ENCODE measurements around the gene MTARC1. TPM values are rescaled to one million over a fixed set of nuclear protein-coding genes. Genes with fewer than 3 reads are reported as not detected.

MTARC1 gene
- total RNA-seq, 1 donor from 2014 or later = 28.3 TPM

DNA sequence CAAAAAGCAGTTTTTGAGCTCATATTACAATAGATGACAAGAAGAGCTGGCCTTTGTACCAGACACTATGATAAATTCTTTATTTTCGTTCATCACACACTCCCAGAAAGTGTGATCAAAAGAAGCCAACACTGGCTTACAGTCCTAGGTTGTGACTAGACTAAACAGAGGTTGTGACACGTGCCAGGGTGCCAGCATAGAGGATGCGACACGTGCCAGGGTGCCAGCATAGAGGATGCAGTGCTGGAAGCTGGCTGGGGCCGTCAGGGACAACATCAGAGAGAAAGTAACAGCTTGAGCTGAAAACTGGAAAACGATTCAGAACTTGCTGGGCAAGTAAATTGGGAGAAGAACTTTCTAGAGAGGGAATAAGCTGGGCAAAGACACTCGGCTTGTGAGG lies 2.2 kb downstream of the MTARC1 start:
- H3K9me3 Mint-ChIP-seq = peaks cover 3% of the 10 kb centered on the region
- H3K4me3 Mint-ChIP-seq = peak overlapping the region; percentile 70
- H3K36me3 Mint-ChIP-seq (ENCODE audit: low read depth) = peaks cover 8% of the 10 kb centered on the region
- no peak for DNase-seq (ENCODE audit: low read depth, low spot score)
- H3K27ac Mint-ChIP-seq (ENCODE audit: unreplicated experiment) = no peak overlapping the region
- TF ChIP-seq, protein P1, sequence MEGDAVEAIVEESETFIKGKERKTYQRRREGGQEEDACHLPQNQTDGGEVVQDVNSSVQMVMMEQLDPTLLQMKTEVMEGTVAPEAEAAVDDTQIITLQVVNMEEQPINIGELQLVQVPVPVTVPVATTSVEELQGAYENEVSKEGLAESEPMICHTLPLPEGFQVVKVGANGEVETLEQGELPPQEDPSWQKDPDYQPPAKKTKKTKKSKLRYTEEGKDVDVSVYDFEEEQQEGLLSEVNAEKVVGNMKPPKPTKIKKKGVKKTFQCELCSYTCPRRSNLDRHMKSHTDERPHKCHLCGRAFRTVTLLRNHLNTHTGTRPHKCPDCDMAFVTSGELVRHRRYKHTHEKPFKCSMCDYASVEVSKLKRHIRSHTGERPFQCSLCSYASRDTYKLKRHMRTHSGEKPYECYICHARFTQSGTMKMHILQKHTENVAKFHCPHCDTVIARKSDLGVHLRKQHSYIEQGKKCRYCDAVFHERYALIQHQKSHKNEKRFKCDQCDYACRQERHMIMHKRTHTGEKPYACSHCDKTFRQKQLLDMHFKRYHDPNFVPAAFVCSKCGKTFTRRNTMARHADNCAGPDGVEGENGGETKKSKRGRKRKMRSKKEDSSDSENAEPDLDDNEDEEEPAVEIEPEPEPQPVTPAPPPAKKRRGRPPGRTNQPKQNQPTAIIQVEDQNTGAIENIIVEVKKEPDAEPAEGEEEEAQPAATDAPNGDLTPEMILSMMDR (conservative IDR thresholded peaks at IDR 0.05) = no peak
- H3K4me1 Mint-ChIP-seq = peaks cover 22% of the 10 kb centered on the region
- H3K27me3 Mint-ChIP-seq (ENCODE audit: low read depth) = no peaks in the 10 kb centered on the region

DNA sequence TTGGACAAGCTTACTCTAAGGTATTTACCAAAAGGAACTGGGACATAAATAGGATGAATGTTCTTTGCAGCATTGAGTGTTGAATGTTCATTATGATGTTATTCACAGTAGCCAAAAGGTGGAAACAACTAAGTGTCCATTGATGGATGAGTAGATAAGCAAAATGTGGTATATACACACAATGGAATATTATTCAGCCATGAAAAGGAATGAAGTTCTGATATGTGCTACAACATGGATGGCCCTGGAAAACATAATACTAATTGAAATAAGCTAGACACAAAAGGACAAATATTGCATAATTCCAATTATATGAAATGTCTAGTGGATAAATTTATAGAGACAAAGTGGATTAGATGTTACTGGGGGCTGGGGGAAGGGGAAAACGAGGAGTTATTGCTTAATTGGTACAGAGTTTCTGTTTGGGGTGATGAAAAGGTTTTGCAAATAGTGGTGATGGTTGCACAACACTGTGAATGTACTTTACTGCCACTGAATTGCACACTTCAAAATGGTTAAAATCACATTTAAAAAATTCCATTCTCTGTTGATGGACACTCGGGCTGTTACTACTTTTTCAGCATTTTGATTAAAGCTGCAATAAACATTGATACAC lies 2.9 kb downstream of the MTARC1 start:
- peaks cover 8% of the 10 kb centered on the region for H3K36me3 Mint-ChIP-seq (ENCODE audit: low read depth)
- H3K9me3 Mint-ChIP-seq = peaks cover 3% of the 10 kb centered on the region
- no peak for DNase-seq (ENCODE audit: low read depth, low spot score)
- H3K4me1 Mint-ChIP-seq = peaks cover 22% of the 10 kb centered on the region
- H3K27me3 Mint-ChIP-seq (ENCODE audit: low read depth) = no peaks in the 10 kb centered on the region
- TF ChIP-seq, protein P1 (conservative IDR thresholded peaks at IDR 0.05) = no peak
- peak overlapping the region; percentile 70 for H3K4me3 Mint-ChIP-seq
- no peak overlapping the region for H3K27ac Mint-ChIP-seq (ENCODE audit: unreplicated experiment)

GRCh38 chr1:220791285-220791684 lies 4.6 kb downstream of the MTARC1 start:
- Mint-ChIP-seq H3K4me1 (peaks cover 10% of the 10 kb centered on the region), H3K9me3 (peaks cover 3% of the 10 kb centered on the region), H3K4me3 (no peak overlapping the region), H3K27me3 (ENCODE audit: low read depth) (no peaks in the 10 kb centered on the region), H3K27ac (ENCODE audit: unreplicated experiment) (no peak overlapping the region), H3K36me3 (ENCODE audit: low read depth) (peaks cover 8% of the 10 kb centered on the region)
- TF ChIP-seq, protein P1 (conservative IDR thresholded peaks at IDR 0.05) = no peak
- no peak for DNase-seq (ENCODE audit: low read depth, low spot score)

DNA sequence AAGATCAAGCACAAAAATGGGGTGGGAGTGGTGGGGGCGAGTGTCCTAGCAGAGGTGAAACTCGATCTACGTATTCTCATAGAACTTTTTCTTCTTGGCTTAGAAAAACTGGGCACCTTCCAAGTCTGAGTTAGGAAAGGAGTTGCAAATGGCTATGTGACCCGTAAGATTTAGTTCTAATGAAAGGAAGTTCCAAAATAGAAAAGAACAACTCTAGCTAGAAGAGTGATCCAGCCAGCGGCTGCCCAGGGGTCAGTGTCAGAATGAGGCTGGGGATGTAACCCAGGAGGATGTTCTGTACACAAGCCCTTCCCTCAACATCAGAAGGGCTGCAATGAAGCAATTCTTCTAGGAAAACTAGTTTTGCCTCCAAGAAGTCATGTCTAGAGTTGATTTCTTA lies 5.2 kb downstream of the MTARC1 start:
- no peak overlapping the region for H3K27ac Mint-ChIP-seq (ENCODE audit: unreplicated experiment)
- H3K27me3 Mint-ChIP-seq (ENCODE audit: low read depth) = no peaks in the 10 kb centered on the region
- DNase-seq (ENCODE audit: low read depth, low spot score) = no peak
- TF ChIP-seq, protein P1 (conservative IDR thresholded peaks at IDR 0.05) = no peak
- peaks cover 3% of the 10 kb centered on the region for H3K9me3 Mint-ChIP-seq
- no peak overlapping the region for H3K4me3 Mint-ChIP-seq
- H3K4me1 Mint-ChIP-seq = peaks cover 7% of the 10 kb centered on the region
- peaks cover 8% of the 10 kb centered on the region for H3K36me3 Mint-ChIP-seq (ENCODE audit: low read depth)

DNA sequence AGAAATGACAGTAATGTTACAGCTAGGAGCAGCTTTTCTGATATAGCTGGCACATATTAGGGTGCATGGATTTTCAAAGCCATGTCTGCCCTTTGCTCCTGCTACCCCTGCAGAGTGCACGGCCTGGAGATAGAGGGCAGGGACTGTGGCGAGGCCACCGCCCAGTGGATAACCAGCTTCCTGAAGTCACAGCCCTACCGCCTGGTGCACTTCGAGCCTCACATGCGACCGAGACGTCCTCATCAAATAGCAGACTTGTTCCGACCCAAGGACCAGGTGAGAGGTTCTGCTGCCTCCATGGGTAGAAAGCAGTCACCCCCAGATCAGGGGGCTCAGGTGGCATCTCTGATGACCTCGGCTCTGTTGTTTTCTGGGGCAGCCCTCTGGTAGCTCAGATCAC lies 9.8 kb downstream of the MTARC1 start:
- TF ChIP-seq, protein P1 (conservative IDR thresholded peaks at IDR 0.05) = no peak
- Mint-ChIP-seq H3K4me3 (no peak overlapping the region), H3K9me3 (no peaks in the 10 kb centered on the region), H3K27me3 (ENCODE audit: low read depth) (no peaks in the 10 kb centered on the region), H3K4me1 (no peaks in the 10 kb centered on the region), H3K27ac (ENCODE audit: unreplicated experiment) (no peak overlapping the region), H3K36me3 (ENCODE audit: low read depth) (no peaks in the 10 kb centered on the region)
- DNase-seq (ENCODE audit: low read depth, low spot score) = no peak

Measured in neural crest cell (in vitro differentiated cells).